SW480 (cell line): ENCODE measurements around the gene SDHA.
"Not testable (repeated sequence)": the region's sequence is repeated elsewhere in the genome, so short reads cannot be mapped to it uniquely, and the experiment has no call there.

Experiments
- DNase-seq: peaks from one replicate; pipeline ENCODE4 v3.0.0-alpha.2; 2016; ENCODE audit warnings: low spot score

The SDHA gene

GRCh38 chr5:222951-223715 lies 5.0 kb downstream of the SDHA start:
- DNase-seq = not testable (repeated sequence)

DNA sequence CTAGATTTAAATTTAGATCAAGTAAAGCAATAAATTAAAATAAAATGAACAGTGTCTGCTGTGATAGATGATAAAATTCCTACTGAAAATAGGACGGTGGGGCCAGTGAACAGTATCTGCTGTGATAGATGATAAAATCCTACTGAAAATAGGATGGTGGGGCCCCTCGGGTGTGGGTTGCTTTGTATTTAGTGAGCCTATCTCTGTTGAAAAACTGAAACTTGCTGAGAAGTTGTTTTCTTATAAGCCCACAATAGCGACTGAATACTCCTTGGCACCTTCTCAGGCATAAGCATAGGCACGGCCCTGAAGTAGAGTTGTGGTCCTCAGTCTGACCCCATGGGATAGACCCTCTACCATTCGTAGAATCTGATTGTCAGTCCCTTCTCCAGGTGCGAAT lies 5.7 kb downstream of the SDHA start:
- no peak for DNase-seq

- no peak for DNase-seq
These were observed 7.2 kb downstream of the SDHA start for GRCh38 chr5:225334-225733.

- not testable (repeated sequence) for DNase-seq
These were observed 9.3 kb downstream of the SDHA start for GRCh38 chr5:227375-227774.

GRCh38 chr5:228886-229285 lies 10.8 kb downstream of the SDHA start:
- DNase-seq = no peak

GRCh38 chr5:230711-231110 lies 12.6 kb downstream of the SDHA start:
- DNase-seq = no peak

DNA sequence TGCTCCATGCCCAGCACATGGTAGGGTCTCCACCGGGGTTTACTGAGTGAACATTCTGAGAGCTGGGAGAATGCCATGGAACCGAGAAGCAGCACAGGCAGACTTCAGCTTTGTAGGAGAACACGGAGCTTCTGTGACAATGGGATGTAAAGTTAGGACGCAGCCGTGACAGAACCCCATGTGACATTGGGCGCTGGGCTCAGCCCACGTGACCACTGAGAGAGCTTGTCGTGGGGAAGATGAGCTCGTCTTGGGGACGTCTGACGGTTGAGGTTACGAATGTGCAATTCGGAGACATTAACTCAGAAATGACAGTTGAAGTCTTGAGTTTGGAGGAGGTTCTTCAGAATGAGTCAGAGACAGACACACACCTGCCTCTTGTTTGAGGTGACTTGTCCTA lies 13.5 kb downstream of the SDHA start:
- DNase-seq = no peak

DNA sequence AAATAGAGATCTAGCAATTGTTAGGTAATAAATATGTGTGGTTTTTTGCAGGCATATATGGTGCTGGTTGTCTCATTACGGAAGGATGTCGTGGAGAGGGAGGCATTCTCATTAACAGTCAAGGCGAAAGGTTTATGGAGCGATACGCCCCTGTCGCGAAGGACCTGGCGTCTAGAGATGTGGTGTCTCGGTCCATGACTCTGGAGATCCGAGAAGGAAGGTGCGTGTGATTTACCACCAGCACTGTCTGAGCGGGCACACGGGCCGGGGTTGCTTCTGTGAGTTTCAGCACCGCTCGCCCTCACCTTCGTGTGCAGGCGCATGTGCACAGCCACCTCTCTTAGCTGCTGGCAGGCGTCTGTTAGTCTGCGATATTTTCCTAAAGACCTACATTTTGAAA lies 15.3 kb downstream of the SDHA start:
- not testable (repeated sequence) for DNase-seq

DNA sequence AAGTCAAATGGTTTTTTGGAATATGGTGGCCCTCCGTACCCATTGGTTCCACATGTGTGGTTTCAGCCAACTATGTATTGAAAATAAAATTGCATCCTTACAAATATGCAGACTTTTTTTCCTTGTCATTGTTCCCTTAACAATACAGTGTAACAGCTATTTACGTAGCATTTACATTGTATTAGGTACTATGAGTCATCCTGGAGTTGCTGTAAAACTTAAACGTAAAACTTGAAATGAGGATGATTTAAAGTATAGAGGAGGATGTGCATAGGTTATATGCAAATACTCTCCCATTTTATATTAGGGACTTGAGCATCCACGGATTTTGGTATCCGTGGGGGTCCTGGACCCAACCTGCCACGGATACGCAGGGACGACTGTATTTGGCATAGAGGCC lies 16.3 kb downstream of the SDHA start:
- no peak for DNase-seq

- not testable (repeated sequence) for DNase-seq
These were observed 17.4 kb downstream of the SDHA start for GRCh38 chr5:235527-235926.

- not testable (repeated sequence) for DNase-seq
These were observed 19.8 kb downstream of the SDHA start for GRCh38 chr5:237931-238330.

GRCh38 chr5:240550-240949 lies 22.4 kb downstream of the SDHA start:
- not testable (repeated sequence) for DNase-seq

DNA sequence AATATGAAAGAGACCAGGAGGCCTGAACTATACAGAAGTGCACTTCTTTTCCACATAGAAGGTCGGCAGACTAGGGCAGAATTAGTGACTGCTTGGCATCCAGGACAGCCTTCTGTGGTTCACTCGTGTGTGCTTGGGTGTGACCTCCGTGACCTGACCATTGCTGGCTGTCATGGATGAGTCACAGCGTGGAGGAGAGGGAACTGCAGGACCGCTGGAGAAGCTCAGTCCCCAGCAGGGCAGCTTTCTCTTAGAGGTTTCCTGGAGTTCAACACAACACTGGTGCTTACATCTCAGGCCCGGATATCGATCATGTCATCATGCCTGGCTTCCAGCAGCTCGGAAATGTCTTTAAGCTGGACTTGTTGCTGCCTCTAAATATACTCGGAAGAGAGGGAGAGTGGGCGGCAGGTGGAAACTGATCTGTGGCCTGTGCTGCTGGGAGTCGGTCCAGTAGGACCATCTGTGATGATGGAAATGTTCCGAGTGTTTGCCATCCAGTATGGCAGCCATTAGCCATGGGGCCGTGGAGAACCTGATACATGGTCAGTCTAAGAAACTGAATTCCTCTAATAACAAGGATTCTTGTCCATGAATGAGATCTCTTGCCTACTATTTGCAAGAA lies 23.0 kb downstream of the SDHA start:
- not testable (repeated sequence) for DNase-seq

DNA sequence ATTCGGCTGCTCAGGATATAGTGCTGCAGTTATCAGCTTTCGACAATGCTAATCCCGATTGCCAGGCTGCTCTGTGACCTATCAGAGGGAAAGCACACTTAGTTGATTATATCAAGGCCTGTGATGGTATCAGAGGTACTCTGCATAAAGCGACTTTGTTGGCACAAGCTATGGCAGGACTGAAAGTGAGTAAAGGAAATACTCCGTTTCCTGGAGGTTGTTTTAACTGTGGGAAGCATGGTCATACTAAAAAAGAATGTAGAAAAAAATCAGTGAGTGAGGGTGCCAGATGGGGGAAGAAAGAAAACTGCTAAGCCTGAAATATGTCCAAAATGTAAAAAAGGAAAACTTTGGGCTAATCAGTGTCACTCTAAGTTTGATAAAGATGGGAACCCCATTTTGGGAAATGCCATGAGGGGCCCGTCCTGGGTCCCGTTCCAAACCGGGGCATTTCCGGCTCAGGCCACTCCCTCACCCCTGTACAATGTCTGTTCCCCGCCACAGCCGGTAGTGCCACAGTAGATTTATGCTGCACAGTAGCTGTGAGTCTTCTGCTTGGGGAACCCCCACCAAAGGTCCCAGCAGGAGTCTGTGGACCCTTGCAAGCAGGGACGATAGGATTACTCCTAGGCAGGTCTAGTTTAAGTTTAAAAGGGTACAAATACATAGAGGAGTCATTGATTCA lies 25.7 kb downstream of the SDHA start:
- not testable (repeated sequence) for DNase-seq

DNA sequence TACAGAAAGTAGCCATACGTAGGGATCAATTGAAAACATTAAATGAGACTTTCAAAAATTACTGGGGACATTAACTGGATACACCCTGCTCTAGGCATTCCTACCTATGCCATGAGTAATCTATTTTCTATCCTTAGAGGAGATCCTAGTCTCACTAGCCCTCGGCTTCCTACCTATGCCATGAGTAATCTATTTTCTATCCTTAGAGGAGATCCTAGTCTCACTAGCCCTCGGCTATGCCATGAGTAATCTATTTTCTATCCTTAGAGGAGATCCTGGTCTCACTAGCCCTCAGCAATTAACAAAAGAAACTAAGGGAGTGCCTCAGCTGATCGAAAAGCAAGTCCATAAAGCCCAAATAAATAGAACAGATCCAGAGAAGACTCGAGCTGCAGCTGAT lies 27.6 kb downstream of the SDHA start:
- not testable (repeated sequence) for DNase-seq

GRCh38 chr5:250396-250795 lies 32.3 kb downstream of the SDHA start:
- not testable (repeated sequence) for DNase-seq

DNA sequence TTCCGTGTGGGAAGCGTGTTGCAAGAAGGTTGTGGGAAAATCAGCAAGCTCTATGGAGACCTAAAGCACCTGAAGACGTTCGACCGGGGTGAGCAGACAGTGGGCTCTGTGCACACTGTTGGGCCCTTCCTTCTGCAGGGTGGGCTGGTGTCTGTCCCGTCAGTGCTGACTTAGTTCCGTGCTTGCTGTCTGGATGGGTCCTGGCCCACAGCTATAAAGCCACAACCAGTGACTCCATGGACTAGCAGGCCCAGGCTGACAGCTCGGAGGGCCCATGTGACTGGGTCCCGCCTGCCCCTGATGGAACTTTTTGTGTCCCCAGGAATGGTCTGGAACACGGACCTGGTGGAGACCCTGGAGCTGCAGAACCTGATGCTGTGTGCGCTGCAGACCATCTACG lies 32.9 kb downstream of the SDHA start:
- DNase-seq = not testable (repeated sequence)

DNA sequence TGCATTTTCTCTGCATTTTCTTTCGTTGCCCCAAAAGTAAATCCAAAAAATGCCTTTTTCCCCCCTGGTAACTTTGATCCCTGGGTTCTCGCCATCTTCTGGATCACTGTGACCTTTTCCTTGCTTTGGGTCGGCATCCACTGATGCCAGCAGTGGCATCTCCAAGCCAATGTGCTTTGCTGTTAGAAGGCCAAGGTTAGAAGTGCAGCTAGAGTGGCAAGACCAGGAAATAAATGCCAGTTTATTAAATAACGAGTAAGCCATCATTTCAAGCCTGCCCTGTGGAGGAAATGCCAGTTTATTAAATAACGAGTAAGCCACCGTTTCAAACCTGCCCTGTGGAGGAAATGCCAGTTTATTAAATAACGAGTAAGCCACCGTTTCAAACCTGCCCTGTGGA lies 33.4 kb downstream of the SDHA start:
- not testable (repeated sequence) for DNase-seq

GRCh38 chr5:251975-252374 lies 33.9 kb downstream of the SDHA start:
- not testable (repeated sequence) for DNase-seq

DNA sequence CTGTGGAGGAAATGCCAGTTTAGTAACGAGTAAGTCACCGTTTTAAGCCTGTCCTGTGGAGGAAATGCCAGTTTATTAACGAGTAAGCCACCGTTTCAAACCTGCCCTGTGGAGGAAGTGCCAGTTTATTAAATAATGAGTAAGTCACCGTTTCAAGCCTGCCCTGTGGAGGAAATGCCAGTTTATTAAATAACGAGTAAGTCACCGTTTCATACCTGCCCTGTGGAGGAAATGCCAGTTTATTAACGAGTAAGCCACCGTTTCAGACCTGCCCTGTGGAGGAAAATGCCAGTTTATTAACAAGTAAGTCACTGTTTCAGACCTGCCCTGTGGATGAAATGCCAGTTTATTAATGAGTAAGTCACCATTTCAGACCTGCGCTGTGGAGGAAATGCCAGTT lies 34.4 kb downstream of the SDHA start:
- DNase-seq = no peak

GRCh38 chr5:254322-254721 lies 36.2 kb downstream of the SDHA start:
- DNase-seq = not testable (repeated sequence)

DNA sequence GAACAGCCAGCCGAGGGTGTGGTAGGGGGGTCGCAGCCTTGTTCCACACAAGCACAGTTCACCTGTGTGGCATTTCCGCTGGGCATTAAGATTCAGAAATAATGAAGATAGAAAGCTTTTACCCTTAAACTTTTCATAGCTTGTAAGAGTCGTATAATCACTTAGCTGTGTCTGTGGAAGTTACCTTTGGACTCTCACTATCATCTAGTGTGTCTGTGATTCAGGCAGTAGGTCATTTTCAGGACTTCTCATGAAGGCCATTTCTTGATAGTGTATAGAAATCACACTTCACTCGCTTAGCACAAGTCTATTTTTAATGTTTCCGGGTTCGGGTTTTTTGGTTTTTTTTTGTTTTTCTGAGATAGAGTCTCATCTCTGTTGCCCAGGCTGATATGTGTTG lies 37.0 kb downstream of the SDHA start:
- DNase-seq = not testable (repeated sequence)

DNA sequence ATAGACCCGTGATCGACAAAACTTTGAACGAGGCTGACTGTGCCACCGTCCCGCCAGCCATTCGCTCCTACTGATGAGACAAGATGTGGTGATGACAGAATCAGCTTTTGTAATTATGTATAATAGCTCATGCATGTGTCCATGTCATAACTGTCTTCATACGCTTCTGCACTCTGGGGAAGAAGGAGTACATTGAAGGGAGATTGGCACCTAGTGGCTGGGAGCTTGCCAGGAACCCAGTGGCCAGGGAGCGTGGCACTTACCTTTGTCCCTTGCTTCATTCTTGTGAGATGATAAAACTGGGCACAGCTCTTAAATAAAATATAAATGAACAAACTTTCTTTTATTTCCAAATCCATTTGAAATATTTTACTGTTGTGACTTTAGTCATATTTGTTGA lies 38.2 kb downstream of the SDHA start:
- DNase-seq = not testable (repeated sequence)
